SH-SY5Y (cell line): ENCODE measurements around the gene TMC4.

Experiments used
- GATA2 ChIP-seq: IDR thresholded peaks from 2 replicates; pipeline ENCODE4 v1.6.1; 2011; ENCODE audit warnings: mild to moderate bottlenecking, low read depth, low read length
- GATA3 ChIP-seq: IDR thresholded peaks from 2 replicates; pipeline ENCODE4 v1.6.1; 2011; ENCODE audit warnings: low read depth, mild to moderate bottlenecking, low read length, moderate library complexity

DNA sequence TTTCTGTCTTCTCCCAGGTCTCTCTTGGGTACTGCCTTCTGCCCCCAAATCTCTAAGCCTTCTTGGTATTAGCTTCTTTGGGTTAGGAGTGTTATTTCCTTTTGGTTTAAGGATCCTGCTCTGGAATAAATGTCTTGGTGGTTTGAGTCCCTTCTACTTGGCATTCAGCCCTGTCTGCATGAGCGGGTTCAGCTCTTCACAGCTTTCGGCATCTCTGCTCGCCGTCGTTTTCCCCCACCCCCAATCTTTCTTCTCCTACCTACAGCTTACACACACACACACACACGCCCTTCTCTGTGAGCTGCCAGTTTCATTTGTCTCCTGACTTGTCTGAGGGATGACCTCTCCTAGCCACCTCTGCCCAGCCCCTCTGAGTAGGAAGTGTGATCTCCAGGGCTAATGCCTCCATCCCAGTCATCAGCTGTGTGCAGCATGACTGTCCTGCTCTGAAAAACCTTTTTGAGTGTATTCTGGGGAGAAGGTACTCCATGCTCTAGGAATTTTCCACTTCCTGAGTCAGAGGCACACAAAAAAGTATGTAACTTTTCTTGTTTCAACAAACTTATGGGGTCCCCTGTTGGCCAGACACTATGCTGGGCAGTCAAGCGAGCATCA lies 30.7 kb downstream of the TMC4 start:
- no peak for TF ChIP-seq GATA3
- no peak for TF ChIP-seq GATA2
